NT2/D1 (cell line): ENCODE results near the gene SDR42E2.

Experiments
- SUZ12 ChIP-seq: IDR thresholded peaks from 2 replicates; pipeline ENCODE4 v1.6.1; 2011; ENCODE audit not compliant: insufficient read length, insufficient read depth; ENCODE audit errors: extremely low read depth
- YY1 ChIP-seq: IDR thresholded peaks from 2 replicates; pipeline ENCODE4 v1.6.1; 2011; ENCODE audit not compliant: insufficient read length, insufficient read depth
- ZNF274 ChIP-seq: IDR thresholded peaks from 2 replicates; pipeline ENCODE4 v1.6.1; 2011; ENCODE audit warnings: mild to moderate bottlenecking, low read depth, low read length

DNA sequence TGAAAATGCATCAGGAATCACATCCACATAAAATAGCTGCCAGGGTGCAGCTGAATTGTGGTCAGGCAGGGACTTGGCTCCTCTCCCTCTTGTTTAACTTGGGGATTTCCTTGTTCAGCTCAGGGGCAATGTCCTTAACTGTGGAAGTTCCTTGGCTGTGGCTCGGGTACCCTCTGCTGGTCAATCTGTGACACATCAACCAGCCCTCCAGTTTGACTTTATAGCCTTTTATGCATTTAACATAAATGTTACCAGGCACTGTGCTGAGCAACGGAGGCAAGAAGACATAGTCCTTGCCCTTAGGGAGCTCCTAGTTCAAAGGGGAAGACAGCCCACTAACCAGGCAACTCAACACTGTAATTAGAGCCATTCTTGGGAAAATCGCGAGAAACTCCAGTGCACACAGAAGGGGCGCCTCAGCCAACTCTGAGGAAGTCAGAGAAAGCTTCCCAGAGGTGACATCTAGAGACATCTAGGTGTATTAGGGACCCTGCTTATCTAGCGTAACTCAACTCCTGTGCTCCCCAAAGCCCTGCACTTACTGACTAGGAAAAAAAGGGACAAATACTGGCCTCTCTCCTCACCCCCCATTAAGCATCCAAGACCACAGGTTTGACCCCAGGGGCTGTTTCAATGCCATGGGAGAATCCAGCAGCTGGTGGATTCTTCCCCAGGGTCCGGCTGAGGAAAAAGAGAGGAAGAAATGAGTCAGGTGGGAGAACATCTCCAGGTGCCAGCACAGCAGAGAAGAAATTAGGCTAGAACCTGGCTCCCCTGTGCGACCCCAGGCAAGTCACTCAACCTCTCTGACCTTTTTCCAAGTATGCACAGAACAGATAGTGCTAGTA, 26.5 kb downstream of the SDR42E2 start:
- TF ChIP-seq ZNF274 (no peak), YY1 (no peak), SUZ12 (no peak)
